H1 (cell line): ENCODE data around the gene PDPK1. TPM values are rescaled to one million over a fixed set of nuclear protein-coding genes. Genes with fewer than 3 reads are reported as not detected.

Experiments used
- ASH2L ChIP-seq: fragments of 200-600, 300-600 bp; sonication (generic); IDR thresholded peaks from one replicate; pipeline ENCODE4 v1.7.1; 2017; ENCODE audit warnings: low read length
- ATF3 ChIP-seq: IDR thresholded peaks from 2 replicates; pipeline ENCODE4 v1.6.1; 2011; ENCODE audit warnings: low read depth, mild to moderate bottlenecking, low read length; ENCODE audit not compliant: insufficient read depth
- BRCA1 ChIP-seq: IDR thresholded peaks from 2 replicates; pipeline ENCODE4 v1.6.1; 2012; ENCODE audit warnings: low read depth, low read length, improper control_type of control experiment
- CBX5 ChIP-seq: fragments of 300-800, 300-1000 bp; sonication (generic); IDR thresholded peaks from 2 replicates; pipeline ENCODE4 v1.7.1; 2016; ENCODE audit warnings: antibody characterized with exemption, low read length, low read depth
- CREB1 ChIP-seq: IDR thresholded peaks from 2 replicates; pipeline ENCODE4 v1.6.1; 2012; ENCODE audit warnings: inconsistent platforms
- CTCF ChIP-seq, 3 experiments: IDR thresholded peaks; 1 replicate in 2 of 3; 2 replicates in 1 of 3; pipeline versions ENCODE4 v1.5.1 to v1.6.1; 2011; ENCODE audit warnings: low read length in 3 of 3, mild to moderate bottlenecking in 3 of 3, inconsistent platforms in 2 of 3, low read depth in 1 of 3, moderate library complexity in 1 of 3; ENCODE audit not compliant: insufficient read depth in 1 of 3; ENCODE audit errors: control extremely low read depth in 1 of 3
- E2F6 ChIP-seq: IDR thresholded peaks from 2 replicates; pipeline ENCODE4 v1.6.1; 2012; ENCODE audit warnings: inconsistent platforms
- EGR1 ChIP-seq: IDR thresholded peaks from 2 replicates; pipeline ENCODE4 v1.6.1; 2011; ENCODE audit warnings: low read depth, low read length, borderline replicate concordance
- MAFK ChIP-seq: IDR thresholded peaks from 2 replicates; pipeline ENCODE4 v1.6.1; 2012; ENCODE audit warnings: low read depth, mild to moderate bottlenecking, improper control_type of control experiment, low read length
- MAX ChIP-seq: IDR thresholded peaks from 2 replicates; pipeline ENCODE4 v1.6.1; 2012; ENCODE audit warnings: inconsistent platforms
- PHF8 ChIP-seq: fragments of 200-600 bp; sonication (generic); conservative IDR thresholded peaks from 2 replicates; pipeline ENCODE4 v1.7.1; 2012; ENCODE audit warnings: low read depth, mild to moderate bottlenecking, inconsistent platforms, low read length, moderate library complexity
- POLR2A ChIP-seq, 2 experiments: IDR thresholded peaks; 1 replicate in 1 of 2; 2 replicates in 1 of 2; pipeline ENCODE4 v1.6.1; 2011; ENCODE audit warnings: low read depth in 2 of 2, low read length in 2 of 2, mild to moderate bottlenecking in 2 of 2; ENCODE audit errors: control extremely low read depth in 1 of 2
- POLR2AphosphoS5 ChIP-seq: IDR thresholded peaks from 2 replicates; pipeline ENCODE4 v1.6.1; 2011; ENCODE audit warnings: low read depth, low read length
- RBBP5 ChIP-seq: IDR thresholded peaks from 2 replicates; pipeline ENCODE4 v1.7.1; 2012; ENCODE audit warnings: low read depth, mild to moderate bottlenecking, inconsistent platforms, low read length, moderate library complexity, borderline replicate concordance
- SIN3A ChIP-seq, 2 experiments: IDR thresholded peaks in 1 of 2; conservative IDR thresholded peaks in 1 of 2; 2 replicates each; pipeline ENCODE4 v1.6.1; 2011 to 2012; ENCODE audit warnings: low read length in 2 of 2, improper control_type of control experiment in 1 of 2, low read depth in 1 of 2, mild to moderate bottlenecking in 1 of 2
- SIX5 ChIP-seq: IDR thresholded peaks from 2 replicates; pipeline ENCODE4 v1.6.1; 2011; ENCODE audit warnings: mild to moderate bottlenecking, low read depth, low read length
- USF2 ChIP-seq: IDR thresholded peaks from 2 replicates; pipeline ENCODE4 v1.6.1; 2011; ENCODE audit warnings: low read length, improper control_type of control experiment
- YY1 ChIP-seq: IDR thresholded peaks from 2 replicates; pipeline ENCODE4 v1.6.1; 2011; ENCODE audit warnings: low read depth, mild to moderate bottlenecking, low read length
- ZNF274 ChIP-seq: IDR thresholded peaks from 2 replicates; pipeline ENCODE4 v1.7.0; 2012; ENCODE audit warnings: low read length, borderline replicate concordance; ENCODE audit errors: extremely low read depth
- polyA plus RNA-seq, 7 experiments: library from polyadenylated mRNA; depleted of rRNA in 3 of 7; stranded (reverse) in 5 of 7; unstranded in 2 of 7; fragments of >200 nt in 5 of 7; fragments of 200-250 nt in 2 of 7; gene quantifications; 1 replicate in 5 of 7; 2 replicates in 1 of 7; 4 replicates in 1 of 7; pipeline versions ENCODE4 v1.2.1 to v1.2.3, GENCODE V29; 2011 to 2013; ENCODE audit warnings: missing spikeins in 2 of 7, mixed read lengths in 2 of 7
- total RNA-seq: library from RNA; stranded (reverse); fragmentation: NEBNext Ultra II Directional; extraction: Animal tissue kit (Norgen Biotek cat#: 25700); gene quantifications from 2 replicates; pipeline ENCODE4 v1.2.1, GENCODE V29; 2021

Gene PDPK1
- total and polyA plus RNA-seq, 2 of the 8 experiments (the other 6 are each of a cell fraction or from before 2014, with no cell fraction given), result 17.1 to 27.8 TPM

- peak; percentile 89 for TF ChIP-seq YY1
- no peak for TF ChIP-seq RBBP5
- TF ChIP-seq SIN3A (conservative IDR thresholded peaks at IDR 0.05 in 1 of 2, IDR thresholded peaks at IDR 0.05 in 1 of 2; ENCODE audit: low read depth in 1 of 2, low read length in 2 of 2), result peak; percentile 70 to 71; a peak in 3 of 4 replicates
- TF ChIP-seq ATF3, result peak; percentile 57; the same call in 1 of the 2 replicates
- no peak for TF ChIP-seq MAFK
- TF ChIP-seq POLR2A (IDR thresholded peaks at IDR 0.05; ENCODE audit: control extremely low read depth in 1 of 2, low read depth in 2 of 2, low read length in 2 of 2), result peak; percentile 96 to 97
- peak; percentile 92 for TF ChIP-seq PHF8
- peak; percentile 26; the same call in 1 of the 2 replicates for TF ChIP-seq SIX5
- TF ChIP-seq E2F6, result peak; percentile 70
- TF ChIP-seq CREB1, result peak; percentile 48
- TF ChIP-seq BRCA1, result peak; percentile 13; the same call in 1 of the 2 replicates
- TF ChIP-seq POLR2AphosphoS5, result peak; percentile 79
- peak; percentile 91 for TF ChIP-seq USF2
- TF ChIP-seq CTCF (IDR thresholded peaks at IDR 0.05; ENCODE audit: control extremely low read depth in 1 of 3, insufficient read depth in 1 of 3, low read depth in 1 of 3, low read length in 3 of 3), result 0 out of 4 replicates have a peak, but pooled peaks of 1 of the 3 experiments have one; percentile 14
- TF ChIP-seq MAX, result peak; percentile 91
- TF ChIP-seq ZNF274, result no peak
- TF ChIP-seq CBX5, result no peak
- TF ChIP-seq ASH2L, result peak; percentile 86
- peak; percentile 82 for TF ChIP-seq EGR1
Measured at GRCh38 chr16:2603165-2604015, 65.6 kb downstream of the PDPK1 start (continued).
